ENCODE measurements around the gene FHOD3. TPM values are rescaled to one million over a fixed set of nuclear protein-coding genes. Genes with fewer than 3 reads are reported as not detected.

FHOD3 gene
- total RNA-seq, 4 donors from 2014 or later, result 15.6 to 25.9 (median 21.6) TPM

- TF ChIP-seq POLR2A (IDR thresholded peaks at IDR 0.05), result no peak
- TF ChIP-seq EP300 (IDR thresholded peaks at IDR 0.05), result no peak
- TF ChIP-seq, protein P1, sequence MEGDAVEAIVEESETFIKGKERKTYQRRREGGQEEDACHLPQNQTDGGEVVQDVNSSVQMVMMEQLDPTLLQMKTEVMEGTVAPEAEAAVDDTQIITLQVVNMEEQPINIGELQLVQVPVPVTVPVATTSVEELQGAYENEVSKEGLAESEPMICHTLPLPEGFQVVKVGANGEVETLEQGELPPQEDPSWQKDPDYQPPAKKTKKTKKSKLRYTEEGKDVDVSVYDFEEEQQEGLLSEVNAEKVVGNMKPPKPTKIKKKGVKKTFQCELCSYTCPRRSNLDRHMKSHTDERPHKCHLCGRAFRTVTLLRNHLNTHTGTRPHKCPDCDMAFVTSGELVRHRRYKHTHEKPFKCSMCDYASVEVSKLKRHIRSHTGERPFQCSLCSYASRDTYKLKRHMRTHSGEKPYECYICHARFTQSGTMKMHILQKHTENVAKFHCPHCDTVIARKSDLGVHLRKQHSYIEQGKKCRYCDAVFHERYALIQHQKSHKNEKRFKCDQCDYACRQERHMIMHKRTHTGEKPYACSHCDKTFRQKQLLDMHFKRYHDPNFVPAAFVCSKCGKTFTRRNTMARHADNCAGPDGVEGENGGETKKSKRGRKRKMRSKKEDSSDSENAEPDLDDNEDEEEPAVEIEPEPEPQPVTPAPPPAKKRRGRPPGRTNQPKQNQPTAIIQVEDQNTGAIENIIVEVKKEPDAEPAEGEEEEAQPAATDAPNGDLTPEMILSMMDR (IDR thresholded peaks at IDR 0.05), result no peak
- 83 to 86% methylated on average over 5 of the region's 5 CpGs for WGBS, 2 donors
- Histone ChIP-seq H3K27me3 (no peaks in the 10 kb centered on the region), H3K9me3 (no peaks in the 10 kb centered on the region), H3K4me1 (no peaks in the 10 kb centered on the region), H3K36me3 (no peaks in the 10 kb centered on the region), H3K27ac (no peak overlapping the region), H3K4me3 (no peak overlapping the region)
- DNase-seq (ENCODE audit: low spot score in 2 of 2), result no peak
Observed at GRCh38 chr18:36539674-36540231, 242.2 kb downstream of the FHOD3 start.

GRCh38 chr18:36543030-36543429, 245.5 kb downstream of the FHOD3 start:
- 82 to 85% methylated on average over 2 of the region's 2 CpGs for WGBS, 2 donors
- H3K27ac ChIP-seq, result no peak overlapping the region

DNA sequence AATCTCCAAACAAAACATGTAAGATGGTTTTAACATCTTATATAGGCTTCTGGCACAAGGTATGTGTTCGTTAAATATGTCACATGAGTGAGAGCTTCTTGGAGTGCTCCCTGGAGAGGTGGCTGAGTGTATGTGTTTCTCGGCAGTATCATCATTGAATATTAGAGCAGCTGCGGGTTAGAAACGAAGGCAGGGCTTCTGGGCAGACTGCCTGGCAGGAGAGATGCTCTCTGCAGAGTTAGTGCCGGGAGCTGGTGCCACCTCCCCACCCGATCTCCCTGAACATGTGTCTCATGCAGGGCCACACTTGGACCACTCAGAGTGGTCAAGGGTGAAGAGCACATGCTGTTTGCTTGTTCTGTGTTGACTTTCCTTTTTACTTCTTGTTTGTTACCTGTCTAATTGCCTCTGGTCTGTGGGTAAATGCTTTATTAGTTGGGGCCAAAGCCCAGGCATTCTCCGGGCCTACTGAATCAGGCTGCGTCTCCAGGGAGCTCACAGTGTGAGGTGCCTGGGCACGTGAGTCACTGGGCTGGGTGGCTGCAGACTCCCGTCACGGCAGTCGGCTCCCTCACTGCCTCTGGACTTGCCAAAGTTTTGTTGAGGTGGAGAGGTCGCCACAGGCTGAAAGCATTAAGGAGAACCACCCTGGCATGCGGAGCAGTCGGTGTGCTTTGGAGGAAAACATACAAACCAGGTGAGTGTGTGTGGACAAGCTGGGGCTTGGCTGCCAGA, 246.6 kb downstream of the FHOD3 start:
- WGBS, 2 donors, result 69 to 78% methylated on average over 15 of the region's 15 CpGs
- TF ChIP-seq EP300 (IDR thresholded peaks at IDR 0.05) (no peak), POLR2A (IDR thresholded peaks at IDR 0.05) (no peak)
- TF ChIP-seq, protein P1 (IDR thresholded peaks at IDR 0.05), result no peak
- Histone ChIP-seq H3K27me3 (no peaks in the 10 kb centered on the region), H3K36me3 (no peaks in the 10 kb centered on the region), H3K27ac (no peak overlapping the region), H3K4me3 (no peak overlapping the region), H3K9me3 (peaks cover 0 to 5% (median 0%) of the 10 kb centered on the region in 4 donors), H3K4me1 (no peaks in the 10 kb centered on the region)
- no peak for DNase-seq (ENCODE audit: low spot score in 2 of 2)

More at GRCh38 chr18:36543030-36543429, 245.5 kb downstream of the FHOD3 start:
- Histone ChIP-seq H3K36me3 (no peaks in the 10 kb centered on the region), H3K4me3 (no peak overlapping the region), H3K4me1 (no peaks in the 10 kb centered on the region), H3K9me3 (no peaks in the 10 kb centered on the region), H3K27me3 (no peaks in the 10 kb centered on the region)
- TF ChIP-seq EP300 (IDR thresholded peaks at IDR 0.05), result no peak
- no peak for TF ChIP-seq POLR2A (IDR thresholded peaks at IDR 0.05)
- TF ChIP-seq, protein P1 (IDR thresholded peaks at IDR 0.05), result no peak
- DNase-seq (ENCODE audit: low spot score in 2 of 2), result no peak

DNA sequence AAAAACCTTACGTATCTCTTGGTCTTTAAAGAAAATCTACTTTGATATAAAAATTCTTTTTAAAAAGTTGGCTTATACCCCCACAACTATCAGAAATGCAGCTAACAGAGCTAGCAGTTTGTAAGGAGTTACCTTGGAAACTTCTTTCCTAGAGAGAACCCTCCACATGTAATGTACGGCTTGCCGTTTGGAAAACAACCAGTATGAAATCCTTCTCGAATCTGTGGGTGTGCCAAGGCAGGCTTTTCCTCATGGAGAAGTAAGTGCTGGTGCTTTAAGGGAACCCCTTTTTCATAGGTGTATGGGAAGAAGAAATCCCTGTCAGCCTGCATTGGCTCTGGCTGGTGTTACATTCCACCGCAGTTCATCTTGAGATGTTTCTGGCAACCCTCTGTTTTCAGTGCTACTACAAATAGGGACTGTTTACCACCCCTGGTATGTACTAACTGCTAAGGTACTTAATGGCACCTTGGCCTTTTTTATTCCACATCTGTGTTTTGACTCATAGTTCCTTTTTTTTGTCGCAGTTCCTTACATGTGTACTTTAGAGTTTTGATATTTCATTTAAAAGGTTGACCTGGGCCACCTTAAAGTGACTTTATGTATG, 248.4 kb downstream of the FHOD3 start:
- Histone ChIP-seq H3K4me3 (no peak overlapping the region), H3K9me3 (peaks cover 0 to 5% (median 0%) of the 10 kb centered on the region in 4 donors), H3K36me3 (no peaks in the 10 kb centered on the region), H3K27me3 (no peaks in the 10 kb centered on the region), H3K4me1 (no peaks in the 10 kb centered on the region), H3K27ac (no peak overlapping the region)
- 81 to 83% methylated on average over 6 of the region's 6 CpGs for WGBS, 2 donors
- no peak for DNase-seq (ENCODE audit: low spot score in 2 of 2)
- TF ChIP-seq, protein P1 (IDR thresholded peaks at IDR 0.05), result no peak
- TF ChIP-seq EP300 (IDR thresholded peaks at IDR 0.05) (no peak), POLR2A (IDR thresholded peaks at IDR 0.05) (no peak)

DNA sequence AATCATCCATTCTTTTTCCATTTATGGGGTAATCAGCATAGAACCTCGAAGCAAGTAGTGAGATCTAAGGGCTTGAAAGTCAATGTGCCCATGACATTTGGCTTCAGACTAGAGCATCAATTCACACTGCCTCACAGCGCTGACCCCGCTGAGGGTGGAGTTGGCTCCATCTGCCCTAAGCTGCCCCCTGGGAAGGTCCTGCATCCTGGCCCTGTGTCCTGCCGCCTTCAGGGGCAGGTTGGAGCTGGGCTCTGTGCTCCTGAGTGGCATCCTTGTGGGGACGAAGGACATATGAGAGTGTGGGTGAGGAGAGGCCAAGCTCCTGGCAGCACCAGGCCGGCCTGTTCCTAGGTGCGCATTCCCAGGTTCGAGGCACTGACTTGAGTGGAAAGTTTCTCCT, 249.4 kb downstream of the FHOD3 start:
- DNase-seq (ENCODE audit: low spot score in 2 of 2), result no peak
- Histone ChIP-seq H3K36me3 (no peaks in the 10 kb centered on the region), H3K27ac (no peak overlapping the region), H3K4me1 (no peaks in the 10 kb centered on the region), H3K4me3 (no peak overlapping the region), H3K27me3 (no peaks in the 10 kb centered on the region), H3K9me3 (peaks cover 0 to 5% (median 0%) of the 10 kb centered on the region in 4 donors)
- TF ChIP-seq, protein P1 (IDR thresholded peaks at IDR 0.05), result no peak
- no peak for TF ChIP-seq EP300 (IDR thresholded peaks at IDR 0.05)
- no peak for TF ChIP-seq POLR2A (IDR thresholded peaks at IDR 0.05)
- WGBS, 2 donors, result 91 to 95% methylated on average over 8 of the region's 8 CpGs
